Endothelial cell of umbilical vein (primary cell): Measurements from ENCODE around the gene TJP1. TPM values are rescaled to one million over a fixed set of nuclear protein-coding genes. Genes with fewer than 3 reads are reported as not detected.

ENCODE experiments used
- BruUV-seq: library from RNA; stranded (reverse); fragments of 400-500 nt; replicated peaks from 2 replicates; lab custom pipeline; 2021; lab: Mats Ljungman, UMichigan
- CTCF ChIA-PET: fragments of 300-600, 350-600 bp; sonication (Branson Sonifier 250); formaldehyde crosslinking; loops from one replicate; lab custom pipeline; 2021; ENCODE audit warnings: antibody characterized with exemption, inconsistent platforms; lab: Charles Lee
- POLR2A ChIA-PET: fragments of 300-600, 350-600 bp; sonication (Branson Sonifier 250); formaldehyde crosslinking; loops from one replicate; lab custom pipeline; 2021; ENCODE audit warnings: antibody characterized with exemption, inconsistent platforms; lab: Charles Lee
- DNase-seq: peaks from one replicate; pipeline ENCODE4 v3.0.0-alpha.2; 2011; ENCODE audit warnings: low read depth, low spot score
- FAIRE-seq: peaks from 2 replicates; lab custom pipeline; 2011; peaks lifted over from hg19 to GRCh38; lab: Jason Lieb, UNC
- H2AFZ ChIP-seq: 2 replicates; pipeline ENCODE4 v1.6.0; 2012; ENCODE audit warnings: low read depth, low read length, control low read depth, inconsistent platforms
- H3K27ac ChIP-seq: 2 replicates; pipeline ENCODE4 v1.5.1; 2011; ENCODE audit warnings: low read depth, mild to moderate bottlenecking, control low read depth, low read length, moderate library complexity; ENCODE audit not compliant: insufficient read depth
- H3K27me3 ChIP-seq, 2 experiments: 2 replicates each; pipeline versions ENCODE4 v1.6.0 to v1.6.1; 2011; ENCODE audit warnings: low read length in 2 of 2, mixed read lengths in 1 of 2; ENCODE audit not compliant: control insufficient read depth in 2 of 2, insufficient read depth in 2 of 2
- H3K36me3 ChIP-seq, 2 experiments: 2 replicates in 1 of 2; 3 replicates in 1 of 2; pipeline ENCODE4 v1.5.1; 2011; ENCODE audit warnings: low read length in 2 of 2, mild to moderate bottlenecking in 1 of 2, moderate library complexity in 1 of 2; ENCODE audit not compliant: control insufficient read depth in 2 of 2, insufficient read depth in 2 of 2; ENCODE audit errors: extremely low read depth in 1 of 2
- H3K4me1 ChIP-seq: 3 replicates; pipeline ENCODE4 v1.5.1; 2011; ENCODE audit warnings: mild to moderate bottlenecking, low read length; ENCODE audit not compliant: control insufficient read depth, insufficient read depth; ENCODE audit errors: extremely low read depth
- H3K4me2 ChIP-seq: 2 replicates; pipeline ENCODE4 v1.6.1; 2011; ENCODE audit warnings: low read length, control low read depth, mixed read lengths; ENCODE audit not compliant: insufficient read depth
- H3K4me3 ChIP-seq, 3 experiments: fragments of 200-600 bp in 1 of 3; sonication (generic), shearing (Covaris generic) in 1 of 3; replicated peaks in 1 of 3; 2 replicates each; pipeline ENCODE4 v1.5.1; 2011 to 2016; ENCODE audit warnings: control low read depth in 3 of 3, low read length in 3 of 3, mild to moderate bottlenecking in 2 of 3, inconsistent platforms in 1 of 3, low read depth in 1 of 3, moderate library complexity in 1 of 3; ENCODE audit not compliant: insufficient read depth in 1 of 3
- H3K79me2 ChIP-seq: 2 replicates; pipeline ENCODE4 v1.6.0; 2012; ENCODE audit warnings: low read length, inconsistent platforms; ENCODE audit not compliant: control insufficient read depth, insufficient read depth
- H3K9ac ChIP-seq: replicated peaks from 2 replicates; pipeline ENCODE3; 2011; ENCODE audit warnings: low read length, control low read depth; ENCODE audit not compliant: insufficient read depth; ENCODE audit errors: extremely low read depth
- H3K9me1 ChIP-seq: replicated peaks from 3 replicates; pipeline ENCODE4 v1.6.0; 2011; ENCODE audit warnings: mild to moderate bottlenecking, low read length; ENCODE audit not compliant: control insufficient read depth, insufficient read depth; ENCODE audit errors: extremely low read depth
- H3K9me3 ChIP-seq: replicated peaks from 2 replicates; pipeline ENCODE4 v1.5.1; 2012; ENCODE audit warnings: low read length, inconsistent platforms; ENCODE audit not compliant: control insufficient read depth, insufficient read depth
- H4K20me1 ChIP-seq: replicated peaks from 2 replicates; pipeline ENCODE3; 2011; ENCODE audit warnings: mild to moderate bottlenecking, low read length; ENCODE audit not compliant: control insufficient read depth, insufficient read depth; ENCODE audit errors: extremely low read depth
- EZH2 ChIP-seq: IDR thresholded peaks from 2 replicates; pipeline ENCODE4 v1.6.1; 2012; ENCODE audit warnings: borderline replicate concordance, low read depth, mild to moderate bottlenecking, moderate library complexity, low read length, inconsistent platforms; ENCODE audit not compliant: severe bottlenecking
- GATA2 ChIP-seq: IDR thresholded peaks from 2 replicates; pipeline ENCODE4 v1.7.0; 2011; ENCODE audit warnings: low read depth, mild to moderate bottlenecking, moderate library complexity, mixed read lengths, low read length; ENCODE audit not compliant: insufficient read length, insufficient read depth
- JUN ChIP-seq: IDR thresholded peaks from 2 replicates; pipeline ENCODE4 v1.6.1; 2011; ENCODE audit warnings: borderline replicate concordance, low read depth; ENCODE audit not compliant: insufficient read length, insufficient read depth
- MAX ChIP-seq: IDR thresholded peaks from 2 replicates; pipeline ENCODE4 v1.6.1; 2011; ENCODE audit not compliant: insufficient read depth, insufficient read length
- MYC ChIP-seq: IDR thresholded peaks from one replicate; pipeline ENCODE4 v1.6.1; 2011; ENCODE audit warnings: mild to moderate bottlenecking, low read depth, low read length
- POLR2A ChIP-seq: IDR thresholded peaks from 2 replicates; pipeline ENCODE4 v1.6.1; 2012; ENCODE audit warnings: low read depth, mild to moderate bottlenecking, control low read depth, low read length
- POLR2AphosphoS5 ChIP-seq: IDR thresholded peaks from 2 replicates; pipeline ENCODE4 v1.6.1; 2012; ENCODE audit warnings: low read depth, mild to moderate bottlenecking, control low read depth, low read length, moderate library complexity; ENCODE audit not compliant: insufficient read depth
- dilution Hi-C: fragments of 300-500 bp; cut with MboI; formaldehyde crosslinking; loops from one replicate; pipeline ENCODE4 v1.15.0; 2019; ENCODE audit warnings: low sequenced_read_pairs; ENCODE audit not compliant: extremely low pct_ligation_motif_present
- intact Hi-C: fragments of 100-400 bp; cut with micrococcal nuclease; formaldehyde crosslinking; loops from one replicate; pipeline ENCODE4 v1.10.0; 2022
- polyA plus RNA-seq, 4 experiments: library from polyadenylated mRNA; depleted of rRNA in 3 of 4; stranded (reverse) in 3 of 4; unstranded in 1 of 4; fragments of >200 nt; gene quantifications; 2 replicates each; pipeline versions ENCODE4 v1.2.1 to v1.2.3, GENCODE V29; 2011 to 2012; ENCODE audit warnings: missing spikeins in 1 of 4
- total RNA-seq: library from RNA; stranded (reverse); gene quantifications from 2 replicates; pipeline ENCODE4 v1.2.3, GENCODE V29; 2021
- TF ChIP-seq, protein P1 (sequence below), 2 donors: IDR thresholded peaks; 1 replicate in 1 of 2; 2 replicates in 1 of 2; pipeline ENCODE4 v1.5.1; 2011; ENCODE audit warnings: low read length in 2 of 2, mild to moderate bottlenecking in 2 of 2, moderate library complexity in 2 of 2, control low read depth in 1 of 2, inconsistent platforms in 1 of 2, low read depth in 1 of 2; ENCODE audit not compliant: insufficient read depth in 1 of 2; ENCODE audit errors: extremely low read depth in 1 of 2

The TJP1 gene
- total and polyA plus RNA-seq, 2 donors (not counting 3 experiments of a cell fraction or from before 2014, with no cell fraction given) = 45.6 to 128 TPM

GRCh38 chr15:29704950-29705597, 117.2 kb downstream of the TJP1 start:
- no peak overlapping the region for H3K9ac ChIP-seq
- no peak for TF ChIP-seq GATA2
- no peak for TF ChIP-seq POLR2AphosphoS5
- no peak for TF ChIP-seq JUN
- no peak for TF ChIP-seq POLR2A
- TF ChIP-seq, protein P1, sequence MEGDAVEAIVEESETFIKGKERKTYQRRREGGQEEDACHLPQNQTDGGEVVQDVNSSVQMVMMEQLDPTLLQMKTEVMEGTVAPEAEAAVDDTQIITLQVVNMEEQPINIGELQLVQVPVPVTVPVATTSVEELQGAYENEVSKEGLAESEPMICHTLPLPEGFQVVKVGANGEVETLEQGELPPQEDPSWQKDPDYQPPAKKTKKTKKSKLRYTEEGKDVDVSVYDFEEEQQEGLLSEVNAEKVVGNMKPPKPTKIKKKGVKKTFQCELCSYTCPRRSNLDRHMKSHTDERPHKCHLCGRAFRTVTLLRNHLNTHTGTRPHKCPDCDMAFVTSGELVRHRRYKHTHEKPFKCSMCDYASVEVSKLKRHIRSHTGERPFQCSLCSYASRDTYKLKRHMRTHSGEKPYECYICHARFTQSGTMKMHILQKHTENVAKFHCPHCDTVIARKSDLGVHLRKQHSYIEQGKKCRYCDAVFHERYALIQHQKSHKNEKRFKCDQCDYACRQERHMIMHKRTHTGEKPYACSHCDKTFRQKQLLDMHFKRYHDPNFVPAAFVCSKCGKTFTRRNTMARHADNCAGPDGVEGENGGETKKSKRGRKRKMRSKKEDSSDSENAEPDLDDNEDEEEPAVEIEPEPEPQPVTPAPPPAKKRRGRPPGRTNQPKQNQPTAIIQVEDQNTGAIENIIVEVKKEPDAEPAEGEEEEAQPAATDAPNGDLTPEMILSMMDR (IDR thresholded peaks at IDR 0.05; ENCODE audit: extremely low read depth in 1 of 2, insufficient read depth in 1 of 2, low read depth in 1 of 2, low read length in 2 of 2) = no peak
- TF ChIP-seq EZH2 = no peak
- TF ChIP-seq MAX = no peak
- TF ChIP-seq MYC = no peak
- H3K4me3 ChIP-seq = no peak overlapping the region
- CTCF ChIA-PET = no interaction called here
- no peak overlapping the region for H3K4me2 ChIP-seq
- no peaks in the 10 kb centered on the region for H3K79me2 ChIP-seq
- DNase-seq (no peak), FAIRE-seq (no peak)
- H3K27ac ChIP-seq = no peak overlapping the region
- peaks cover 23 to 38% of the 10 kb centered on the region in 2 experiments for H3K36me3 ChIP-seq
- H3K4me1 ChIP-seq = no peaks in the 10 kb centered on the region
- dilution Hi-C loops = no loop called here
- H3K27me3 ChIP-seq = no peaks in the 10 kb centered on the region
- intact Hi-C loops = no loop called here
- H3K9me3 ChIP-seq = no peaks in the 10 kb centered on the region
- no TSS peak for BruUV-seq
- H2AFZ ChIP-seq = no peak overlapping the region
- POLR2A ChIA-PET = no interaction called here
- no peaks in the 10 kb centered on the region for H3K9me1 ChIP-seq
- no peaks in the 10 kb centered on the region for H4K20me1 ChIP-seq
